ENCODE measurements around the gene SUN1. TPM values are rescaled to one million over a fixed set of nuclear protein-coding genes. Genes with fewer than 3 reads are reported as not detected.

SUN1 gene
- total RNA-seq, 1 experiment from 2014 or later: 181 TPM

DNA sequence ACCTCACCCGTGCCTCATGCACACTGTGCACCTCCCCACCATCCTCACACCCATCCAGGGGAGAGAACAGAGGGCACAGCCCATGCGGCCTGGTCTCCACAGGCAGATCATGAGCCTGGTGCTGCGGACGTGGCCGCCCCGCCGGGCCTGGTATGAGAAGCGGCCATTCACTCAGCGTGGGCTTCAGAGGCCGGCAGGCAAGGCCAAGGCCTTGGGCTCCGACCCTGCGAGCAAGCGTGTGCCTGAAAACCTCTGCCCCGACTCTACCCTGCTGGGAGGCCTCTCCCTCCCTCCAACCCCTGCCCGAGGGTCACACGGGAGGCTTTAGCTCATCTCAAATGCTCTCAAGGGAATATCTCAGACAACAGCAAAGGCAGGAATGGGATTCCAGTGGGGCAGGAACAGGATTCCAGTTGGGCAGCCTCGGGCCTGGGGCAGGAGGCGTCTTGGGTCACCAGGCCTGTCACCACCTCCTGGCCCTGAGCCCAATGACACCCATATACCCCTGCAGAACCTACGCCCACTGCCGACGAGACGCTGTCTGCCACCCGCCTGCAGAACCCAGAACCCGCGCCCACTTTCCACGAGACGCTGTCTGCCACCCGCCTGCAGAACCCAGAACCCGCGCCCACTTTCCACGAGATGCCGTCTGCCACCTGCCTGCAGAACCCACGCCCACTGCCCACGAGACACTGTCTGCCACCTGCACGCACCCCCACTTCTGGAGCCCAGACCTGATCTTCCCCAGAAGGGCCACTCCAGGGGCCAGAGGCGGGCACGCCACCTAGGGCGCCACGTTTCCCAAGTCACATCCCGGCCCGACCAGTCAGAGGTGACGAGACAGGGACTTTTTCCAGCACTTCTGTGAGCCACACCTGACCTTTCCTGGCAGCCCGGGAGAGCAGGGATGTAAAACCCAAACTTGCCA is 83.3 kb downstream of the SUN1 start:
- Histone ChIP-seq H3K9ac (ENCODE audit: low read length) (no peak overlapping the region), H3K36me3 (ENCODE audit: control insufficient read depth in 1 of 2, insufficient read depth in 2 of 2, low read length in 2 of 2) (no peaks in the 10 kb centered on the region), H3K9me3 (ENCODE audit: control insufficient read depth in 1 of 2, insufficient read depth in 1 of 2, low read depth in 1 of 2, low read length in 2 of 2) (no peaks in the 10 kb centered on the region), H3K4me2 (ENCODE audit: low read length) (no peak overlapping the region), H3K4me3 (replicated peaks in 1 of 2; ENCODE audit: low read depth in 1 of 2, low read length in 2 of 2) (no peak overlapping the region), H3K27me3 (ENCODE audit: insufficient read depth, low read length) (no peaks in the 10 kb centered on the region), H3K4me1 (ENCODE audit: control insufficient read depth in 1 of 2, insufficient read depth in 2 of 2, low read length in 2 of 2) (peaks cover 4 to 8% of the 10 kb centered on the region in 2 experiments; a peak in 3 of 4 replicates), H4K20me1 (ENCODE audit: insufficient read depth) (no peaks in the 10 kb centered on the region), H3K79me2 (ENCODE audit: insufficient read depth, low read length) (no peaks in the 10 kb centered on the region), H2AFZ (ENCODE audit: low read depth, low read length, poor library complexity, severe bottlenecking) (no peak overlapping the region), H3K9me2 (ENCODE audit: insufficient read depth) (no peaks in the 10 kb centered on the region), H3K27ac (ENCODE audit: low read depth, low read length) (no peak overlapping the region)
- ATAC-seq (no peak), DNase-seq (ENCODE audit: low read depth, low spot score) (no peak)
- POLR2A ChIA-PET: no interaction called here
- TF ChIP-seq ZFX (IDR thresholded peaks at IDR 0.05): no peak
- no peak for TF ChIP-seq SP1 (IDR thresholded peaks at IDR 0.05; ENCODE audit: low read depth)
- TF ChIP-seq, protein P1, sequence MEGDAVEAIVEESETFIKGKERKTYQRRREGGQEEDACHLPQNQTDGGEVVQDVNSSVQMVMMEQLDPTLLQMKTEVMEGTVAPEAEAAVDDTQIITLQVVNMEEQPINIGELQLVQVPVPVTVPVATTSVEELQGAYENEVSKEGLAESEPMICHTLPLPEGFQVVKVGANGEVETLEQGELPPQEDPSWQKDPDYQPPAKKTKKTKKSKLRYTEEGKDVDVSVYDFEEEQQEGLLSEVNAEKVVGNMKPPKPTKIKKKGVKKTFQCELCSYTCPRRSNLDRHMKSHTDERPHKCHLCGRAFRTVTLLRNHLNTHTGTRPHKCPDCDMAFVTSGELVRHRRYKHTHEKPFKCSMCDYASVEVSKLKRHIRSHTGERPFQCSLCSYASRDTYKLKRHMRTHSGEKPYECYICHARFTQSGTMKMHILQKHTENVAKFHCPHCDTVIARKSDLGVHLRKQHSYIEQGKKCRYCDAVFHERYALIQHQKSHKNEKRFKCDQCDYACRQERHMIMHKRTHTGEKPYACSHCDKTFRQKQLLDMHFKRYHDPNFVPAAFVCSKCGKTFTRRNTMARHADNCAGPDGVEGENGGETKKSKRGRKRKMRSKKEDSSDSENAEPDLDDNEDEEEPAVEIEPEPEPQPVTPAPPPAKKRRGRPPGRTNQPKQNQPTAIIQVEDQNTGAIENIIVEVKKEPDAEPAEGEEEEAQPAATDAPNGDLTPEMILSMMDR (IDR thresholded peaks at IDR 0.05 in 2 of 3, conservative IDR thresholded peaks at IDR 0.05 in 1 of 3; ENCODE audit: borderline replicate concordance in 1 of 3, insufficient read depth in 1 of 3, low read depth in 2 of 3, low read length in 2 of 3): no peak
- TF ChIP-seq ZBTB33 (IDR thresholded peaks at IDR 0.05; ENCODE audit: extremely low read depth, insufficient replicate concordance, low read length): no peak
- CTCF ChIA-PET: no interaction called here
- intact Hi-C loops (cut with micrococcal nuclease): no loop called here
- BruUV-seq (replicated peaks): no TSS peak
- RAD21 ChIA-PET (ENCODE audit: low non-redundant PET in 1 of 2, low total read pairs in 2 of 2, uncharacterized antibody in 2 of 2, unreplicated experiment in 2 of 2): no interaction called here
